Progenitor cell of endocrine pancreas (in vitro differentiated cells): ENCODE measurements around the gene C5AR1. TPM values are rescaled to one million over a fixed set of nuclear protein-coding genes. Genes with fewer than 3 reads are reported as not detected.
A peak's percentile ranks its signal among the peaks of the same experiment; 100 is the strongest.

Experiments
- DNase-seq: peaks from one replicate; pipeline ENCODE4 v3.0.0; 2021; ENCODE audit warnings: low spot score; ENCODE audit not compliant: unreplicated experiment
- H3K27ac Mint-ChIP-seq: 2 replicates; pipeline ENCODE4 v1.8.0; 2021; ENCODE audit warnings: mild to moderate bottlenecking, moderate library complexity, mixed read lengths
- H3K27me3 Mint-ChIP-seq: 2 replicates; pipeline ENCODE4 v1.8.0; 2021; ENCODE audit warnings: mixed read lengths
- H3K36me3 Mint-ChIP-seq: 2 replicates; pipeline ENCODE4 v1.8.0; 2022; ENCODE audit warnings: mixed read lengths; ENCODE audit not compliant: insufficient read depth
- H3K4me1 Mint-ChIP-seq: 2 replicates; pipeline ENCODE4 v1.8.0; 2021; ENCODE audit warnings: low read depth, mixed read lengths
- H3K4me3 Mint-ChIP-seq: 2 replicates; pipeline ENCODE4 v1.8.0; 2021; ENCODE audit warnings: low read depth, mild to moderate bottlenecking, moderate library complexity, mixed read lengths
- H3K9me3 Mint-ChIP-seq: 2 replicates; pipeline ENCODE4 v1.8.0; 2021; ENCODE audit warnings: low read depth, mixed read lengths
- CTCF ChIP-seq: fragments of 200-600 bp; sonication (generic); IDR thresholded peaks from one replicate; pipeline ENCODE4 v1.5.0; 2021; ENCODE audit warnings: antibody characterized with exemption, mild to moderate bottlenecking; ENCODE audit not compliant: unreplicated experiment
- total RNA-seq: library from RNA; stranded (reverse); gene quantifications from 2 replicates; pipeline ENCODE4 v1.2.1, GENCODE V29; 2021

The C5AR1 gene
- total RNA-seq, 1 donor from 2014 or later: 2.4 TPM

GRCh38 chr19:47267350-47267759 is 42.3 kb upstream of the C5AR1 start:
- no peaks in the 10 kb centered on the region for H3K27me3 Mint-ChIP-seq
- no peak overlapping the region for H3K27ac Mint-ChIP-seq
- no peak overlapping the region for H3K4me3 Mint-ChIP-seq
- DNase-seq: no peak
- no peaks in the 10 kb centered on the region for H3K9me3 Mint-ChIP-seq
- peaks cover 29% of the 10 kb centered on the region for H3K36me3 Mint-ChIP-seq
- peaks cover 2% of the 10 kb centered on the region for H3K4me1 Mint-ChIP-seq
- no peak for TF ChIP-seq CTCF

- no peak for DNase-seq
- peaks cover 8% of the 10 kb centered on the region for H3K4me1 Mint-ChIP-seq
- H3K9me3 Mint-ChIP-seq: no peaks in the 10 kb centered on the region
- no peak overlapping the region for H3K27ac Mint-ChIP-seq
- no peaks in the 10 kb centered on the region for H3K27me3 Mint-ChIP-seq
- H3K36me3 Mint-ChIP-seq: peaks cover 26% of the 10 kb centered on the region
- TF ChIP-seq CTCF: no peak
- no peak overlapping the region for H3K4me3 Mint-ChIP-seq
Observed at GRCh38 chr19:47268028-47268427, 41.6 kb upstream of the C5AR1 start.

GRCh38 chr19:47269596-47269995 is 40.1 kb upstream of the C5AR1 start:
- no peak overlapping the region for H3K27ac Mint-ChIP-seq
- no peak for TF ChIP-seq CTCF
- peaks cover 21% of the 10 kb centered on the region for H3K36me3 Mint-ChIP-seq

GRCh38 chr19:47270408-47270807 is 39.3 kb upstream of the C5AR1 start:
- peaks cover 2% of the 10 kb centered on the region for H3K27me3 Mint-ChIP-seq
- peaks cover 9% of the 10 kb centered on the region for H3K4me1 Mint-ChIP-seq
- no peak for TF ChIP-seq CTCF
- H3K27ac Mint-ChIP-seq: peak overlapping the region; percentile 59
- peaks cover 19% of the 10 kb centered on the region for H3K36me3 Mint-ChIP-seq
- DNase-seq: no peak
- no peaks in the 10 kb centered on the region for H3K9me3 Mint-ChIP-seq
- no peak overlapping the region for H3K4me3 Mint-ChIP-seq

More at GRCh38 chr19:47269596-47269995, 40.1 kb upstream of the C5AR1 start:
- H3K4me1 Mint-ChIP-seq: peaks cover 8% of the 10 kb centered on the region
- H3K27me3 Mint-ChIP-seq: no peaks in the 10 kb centered on the region
- H3K9me3 Mint-ChIP-seq: no peaks in the 10 kb centered on the region
- no peak overlapping the region for H3K4me3 Mint-ChIP-seq
- DNase-seq: no peak

GRCh38 chr19:47271949-47272348 is 37.7 kb upstream of the C5AR1 start:
- Mint-ChIP-seq H3K9me3 (no peaks in the 10 kb centered on the region), H3K27ac (no peak overlapping the region), H3K27me3 (peaks cover 9% of the 10 kb centered on the region), H3K4me1 (peaks cover 12% of the 10 kb centered on the region), H3K36me3 (peaks cover 19% of the 10 kb centered on the region), H3K4me3 (no peak overlapping the region)
- DNase-seq: no peak
- no peak for TF ChIP-seq CTCF
